GM18873 (cell line): ENCODE results near the gene SKOR1.

ENCODE experiments used
- ATAC-seq: cut with Tn5 transposase; IDR thresholded peaks from one replicate; pipeline ENCODE4 v1.9.1; 2021; ENCODE audit warnings: mild to moderate bottlenecking, moderate library complexity, moderate number of reproducible peaks; ENCODE audit not compliant: unreplicated experiment, low FRiP score

SKOR1 gene

DNA sequence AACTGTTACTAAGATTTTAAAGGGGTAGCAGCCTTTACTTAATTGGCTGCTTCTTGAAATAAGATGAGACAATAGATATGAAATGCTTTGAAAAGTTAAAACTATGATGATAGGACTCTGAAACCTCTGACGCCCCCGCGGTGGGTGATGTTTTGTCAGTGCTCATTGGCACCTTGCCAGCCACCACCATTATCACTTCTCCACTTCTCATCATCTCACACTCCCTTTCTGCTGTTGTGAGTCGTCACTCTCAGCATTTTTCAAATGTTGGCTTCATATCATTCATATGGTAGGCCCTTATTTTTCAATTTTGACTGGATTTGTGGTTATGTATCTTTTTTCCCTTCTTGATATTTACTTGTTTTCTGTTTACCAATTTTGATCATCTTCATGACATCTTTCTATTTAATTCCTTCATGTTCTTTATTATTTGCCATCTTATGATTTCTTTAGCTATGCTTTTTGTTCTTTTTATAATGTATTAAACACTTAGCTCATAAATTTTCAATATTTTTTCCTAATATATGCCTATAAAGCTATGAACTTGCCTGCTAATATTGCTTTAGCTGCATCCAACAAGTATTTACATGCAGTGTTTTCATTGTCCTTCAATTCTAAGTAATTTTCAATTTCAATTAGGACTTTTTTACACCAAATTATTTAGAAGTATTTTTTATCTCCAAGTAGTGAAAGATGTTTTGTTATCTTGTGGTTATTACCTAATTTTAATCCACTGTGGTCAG is 30.3 kb upstream of the SKOR1 start:
- no peak for ATAC-seq

DNA sequence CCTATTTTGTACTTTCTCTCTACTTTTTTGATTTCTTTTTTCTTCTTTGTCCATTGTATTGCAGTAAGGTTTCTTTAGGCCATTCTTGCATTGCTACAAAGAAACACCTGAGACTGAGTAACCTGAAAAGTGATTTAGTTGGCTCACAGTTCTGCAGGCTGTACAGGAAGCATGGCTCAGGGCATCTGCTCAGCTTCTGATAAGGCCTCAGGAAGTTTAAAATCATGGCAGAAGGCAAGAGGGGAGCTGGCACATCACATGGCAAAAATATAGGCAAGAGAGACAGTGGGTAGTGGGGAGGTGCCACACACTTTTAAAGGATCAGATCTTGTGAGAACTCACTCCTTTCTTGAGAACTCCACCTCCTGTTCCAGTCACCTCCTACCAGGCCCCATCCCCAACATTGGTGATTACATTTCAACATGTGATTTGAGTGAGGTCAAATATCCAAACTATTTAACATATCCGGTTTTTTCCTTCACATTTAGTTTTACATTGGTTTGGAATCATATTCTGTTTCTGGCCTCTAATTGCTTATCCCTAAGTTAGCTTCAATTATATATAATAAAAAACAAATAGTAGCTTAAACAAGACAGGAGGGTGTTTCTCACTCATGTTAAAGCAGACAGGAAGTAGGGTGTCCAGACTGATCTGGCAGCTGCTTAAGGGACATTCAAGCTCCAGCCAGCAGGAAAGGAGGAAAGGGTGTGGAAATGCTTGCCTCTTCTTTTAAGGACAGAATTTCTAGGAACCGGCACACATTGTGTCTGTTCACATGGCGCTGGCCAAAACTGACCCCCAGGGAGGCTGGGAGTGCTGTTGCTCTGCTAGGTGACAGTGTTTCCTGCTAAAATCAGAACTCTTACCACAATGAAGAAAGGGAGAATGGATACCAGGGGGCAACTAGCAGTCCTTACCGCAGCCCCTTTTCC is 28.8 kb upstream of the SKOR1 start:
- no peak for ATAC-seq

- ATAC-seq = no peak
Measured at GRCh38 chr15:67799801-67800205, 25.5 kb upstream of the SKOR1 start.

DNA sequence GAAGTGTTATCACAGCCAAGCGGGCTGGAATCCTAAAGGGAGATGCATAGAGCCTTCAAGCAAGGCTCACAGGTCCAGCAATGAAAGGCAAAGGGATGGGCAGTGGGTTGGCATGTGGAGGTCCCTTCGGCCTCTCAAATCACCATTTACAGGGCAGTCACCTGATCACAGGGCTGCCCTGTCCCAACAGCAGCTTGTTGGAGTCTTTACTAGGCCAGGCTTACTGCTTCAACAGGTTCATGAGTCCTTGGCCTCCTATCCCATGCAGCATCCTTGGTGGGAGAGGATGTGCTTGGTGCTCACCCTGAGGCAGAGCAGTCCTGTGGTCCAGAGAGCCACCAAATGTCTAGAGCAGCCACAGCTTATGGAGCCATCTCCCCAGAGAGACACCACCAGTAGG is 24.2 kb upstream of the SKOR1 start:
- ATAC-seq = no peak

DNA sequence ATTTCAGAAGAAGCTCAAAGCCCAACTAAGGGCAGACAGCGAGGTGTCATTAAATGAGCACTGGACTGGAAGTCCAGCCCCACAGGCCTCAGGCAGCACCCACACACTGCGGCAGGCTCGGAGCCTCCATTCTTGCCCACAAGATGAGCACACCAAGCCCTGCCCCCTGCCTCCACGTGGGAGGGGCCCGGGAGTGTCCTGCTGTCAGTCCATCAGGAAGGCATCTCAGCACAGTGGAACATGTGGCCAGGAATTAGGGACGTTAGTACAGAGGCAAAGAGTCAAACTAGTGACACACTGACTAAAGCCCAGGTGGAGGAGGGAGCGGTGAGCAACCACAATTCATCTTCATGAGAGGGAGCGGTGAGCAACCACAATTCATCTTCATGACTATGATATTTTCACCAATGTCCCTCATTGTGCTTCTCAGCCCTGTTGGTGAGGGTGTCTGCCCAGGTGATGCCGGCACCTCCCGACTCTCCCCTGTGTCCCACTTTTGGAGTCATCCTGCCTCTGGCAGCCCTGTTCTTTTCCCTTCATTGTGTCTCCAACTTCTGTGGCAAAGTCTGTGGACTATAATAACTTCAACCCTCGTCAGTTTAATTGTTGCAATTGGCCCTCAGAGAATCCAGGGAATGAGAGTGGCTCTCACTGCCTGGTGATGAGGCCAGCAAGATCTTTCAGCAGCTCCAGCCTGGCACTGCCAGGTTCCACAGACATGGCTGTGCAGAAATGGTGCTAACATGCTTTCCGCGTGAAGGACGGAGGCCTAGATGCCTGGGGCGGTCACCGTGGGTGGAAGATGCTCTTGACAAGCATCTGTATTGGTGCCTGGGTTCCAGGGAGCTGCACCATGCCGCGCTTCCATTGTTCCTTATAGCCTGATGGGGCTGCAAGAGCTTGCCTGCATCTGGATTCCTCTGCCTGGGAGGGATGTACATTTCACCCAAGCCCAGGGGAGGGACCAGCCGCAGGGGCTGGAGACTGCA is 23.1 kb upstream of the SKOR1 start:
- ATAC-seq = no peak

DNA sequence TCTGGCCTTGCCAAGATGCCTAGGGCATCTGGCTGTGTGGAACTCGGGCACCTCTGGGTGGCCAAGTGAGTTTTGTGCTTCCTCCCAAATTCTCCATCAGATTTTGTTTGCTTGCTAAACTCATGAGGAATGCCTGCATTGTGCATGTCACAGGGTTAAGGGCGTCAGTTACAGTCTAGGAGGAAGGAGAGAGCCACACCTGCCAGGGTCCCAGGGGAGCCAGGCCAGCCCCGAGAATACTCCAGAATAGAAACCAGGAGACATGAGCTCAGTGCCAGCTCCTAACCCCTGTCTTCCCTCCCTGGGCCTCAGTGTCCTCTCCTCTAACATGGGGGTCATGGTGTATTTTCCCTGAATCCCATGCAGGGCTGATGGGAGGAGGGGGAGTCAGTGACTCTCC is 22.0 kb upstream of the SKOR1 start:
- ATAC-seq = no peak

GRCh38 chr15:67803996-67804843 is 21.1 kb upstream of the SKOR1 start:
- ATAC-seq = no peak

DNA sequence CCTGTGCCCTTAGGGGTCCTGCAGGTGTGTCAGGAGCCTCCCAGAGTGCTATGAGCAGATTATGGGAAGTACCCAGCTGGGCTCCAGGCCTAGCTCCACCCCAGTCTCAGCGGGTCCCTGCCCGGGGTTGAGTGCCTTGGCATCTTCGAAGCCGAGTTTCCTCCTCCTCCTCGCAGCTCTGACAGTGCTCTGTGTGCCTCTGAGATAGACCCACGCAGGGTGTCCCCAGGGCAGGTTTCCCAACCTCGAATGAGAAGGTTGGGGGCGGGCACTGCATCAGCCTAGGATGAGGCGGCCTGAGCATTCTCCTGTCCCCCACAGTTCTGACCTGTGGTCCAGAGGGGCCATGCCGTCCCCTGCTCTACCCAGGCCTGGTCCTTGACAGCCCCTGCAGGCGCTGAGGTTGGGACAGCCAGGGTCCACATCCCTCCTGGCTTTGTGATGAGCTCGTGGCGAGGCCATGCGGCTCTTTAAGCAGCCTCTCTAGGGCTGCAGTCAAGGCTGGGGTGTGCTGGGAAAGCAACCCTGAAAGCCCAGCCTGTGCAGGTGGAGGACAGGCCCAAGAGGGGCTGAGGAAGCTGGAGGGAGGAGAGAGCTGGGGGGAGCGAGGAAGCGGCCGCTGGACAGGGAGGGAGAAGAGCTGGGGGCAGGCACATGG is 20.2 kb upstream of the SKOR1 start:
- no peak for ATAC-seq

- ATAC-seq = no peak
Measured at GRCh38 chr15:67805666-67806516, 19.4 kb upstream of the SKOR1 start.

GRCh38 chr15:67806536-67806935 is 18.8 kb upstream of the SKOR1 start:
- ATAC-seq = no peak

DNA sequence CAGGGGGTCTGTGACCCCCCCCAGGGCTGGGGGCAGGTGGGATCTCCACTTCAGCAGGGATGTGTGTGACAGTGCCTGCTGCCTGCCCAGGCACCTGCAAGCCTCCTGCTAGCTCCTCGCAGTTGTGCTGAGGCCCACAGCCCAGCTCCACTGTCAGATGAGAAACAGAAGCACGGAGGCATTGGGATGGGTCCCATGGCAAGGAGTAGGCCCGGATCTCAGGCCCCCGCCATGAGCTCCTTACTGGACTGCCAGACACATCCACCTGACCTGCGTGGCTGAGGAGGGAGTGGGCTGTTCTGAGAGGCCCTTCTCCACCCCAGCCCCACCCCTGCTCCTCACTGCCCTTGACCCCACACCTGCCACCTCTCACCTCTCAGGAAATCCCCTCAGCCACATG is 18.2 kb upstream of the SKOR1 start:
- ATAC-seq = no peak

GRCh38 chr15:67807836-67808235 is 17.5 kb upstream of the SKOR1 start:
- no peak for ATAC-seq

GRCh38 chr15:67808821-67809220 is 16.5 kb upstream of the SKOR1 start:
- no peak for ATAC-seq

GRCh38 chr15:67809441-67809840 is 15.9 kb upstream of the SKOR1 start:
- ATAC-seq = no peak

- ATAC-seq = no peak
Measured at GRCh38 chr15:67809866-67810265, 15.4 kb upstream of the SKOR1 start.

DNA sequence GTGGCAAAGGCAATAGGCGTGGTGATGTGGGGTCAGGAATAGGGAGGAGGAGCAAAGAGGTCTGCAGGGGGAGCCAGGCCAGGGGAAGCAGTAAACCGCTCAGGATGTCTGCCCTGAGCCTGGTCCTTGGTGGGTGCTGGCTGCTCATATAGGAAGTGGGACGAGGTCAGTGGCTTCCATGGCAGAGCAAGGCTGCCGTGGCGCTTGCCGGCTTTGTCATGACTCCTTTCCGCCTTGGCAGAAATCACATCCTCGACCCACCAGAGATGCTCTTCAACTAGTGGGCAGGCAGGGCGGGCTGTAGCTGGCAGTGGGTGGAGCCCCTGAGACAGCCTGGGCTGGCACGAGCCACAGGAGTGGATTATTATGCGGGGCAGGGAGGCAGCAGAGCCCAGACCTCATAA is 13.1 kb upstream of the SKOR1 start:
- no peak for ATAC-seq

GRCh38 chr15:67813104-67813634 is 12.1 kb upstream of the SKOR1 start:
- no peak for ATAC-seq

DNA sequence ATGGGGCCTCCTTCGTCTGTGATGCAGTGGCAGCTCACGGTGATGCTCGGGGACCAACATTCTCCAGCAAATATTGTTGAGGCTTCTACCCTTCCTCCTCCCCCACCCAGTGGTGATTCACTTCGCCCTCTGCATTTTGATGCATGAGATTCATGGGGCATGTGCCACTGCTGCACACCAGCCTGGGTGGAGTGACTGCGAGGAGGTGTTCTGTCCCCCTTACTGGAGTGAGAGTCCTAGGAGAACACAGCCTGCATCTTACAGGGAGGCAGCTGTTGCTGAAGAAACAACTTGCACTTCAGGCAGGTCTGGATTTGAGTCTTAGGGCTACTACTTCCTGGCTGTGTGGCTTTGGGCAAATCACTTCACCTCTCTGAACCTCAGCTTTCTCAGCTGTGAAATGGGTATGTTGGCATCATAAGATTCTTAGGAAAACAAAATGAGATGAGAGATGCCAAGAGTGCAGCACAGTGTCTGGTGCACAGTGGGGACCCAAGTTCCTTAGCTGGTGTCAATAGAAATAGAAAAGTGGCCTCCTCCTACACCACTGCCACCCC is 10.2 kb upstream of the SKOR1 start:
- ATAC-seq = no peak
